Esophagus squamous epithelium (tissue), 4 donors: ENCODE results near the gene WWOX.

Experiments used
- POLR2A ChIP-seq, 4 donors: fragments of 450-650 bp; IDR thresholded peaks; one replicate each; pipeline ENCODE4 v1.6.1; 2017; ENCODE audit warnings: antibody characterized with exemption in 4 of 4, mild to moderate bottlenecking in 4 of 4, moderate library complexity in 3 of 4
- TF ChIP-seq, protein P1 (sequence below), 6 experiments: fragments of 450-650 bp in 4 of 6; fragments of 200-600 bp in 2 of 6; sonication (generic) in 2 of 6; IDR thresholded peaks; one replicate each; pipeline ENCODE4 v1.5.1; 2016 to 2019; ENCODE audit warnings: antibody characterized with exemption in 6 of 6, mild to moderate bottlenecking in 4 of 6, moderate library complexity in 4 of 6

DNA sequence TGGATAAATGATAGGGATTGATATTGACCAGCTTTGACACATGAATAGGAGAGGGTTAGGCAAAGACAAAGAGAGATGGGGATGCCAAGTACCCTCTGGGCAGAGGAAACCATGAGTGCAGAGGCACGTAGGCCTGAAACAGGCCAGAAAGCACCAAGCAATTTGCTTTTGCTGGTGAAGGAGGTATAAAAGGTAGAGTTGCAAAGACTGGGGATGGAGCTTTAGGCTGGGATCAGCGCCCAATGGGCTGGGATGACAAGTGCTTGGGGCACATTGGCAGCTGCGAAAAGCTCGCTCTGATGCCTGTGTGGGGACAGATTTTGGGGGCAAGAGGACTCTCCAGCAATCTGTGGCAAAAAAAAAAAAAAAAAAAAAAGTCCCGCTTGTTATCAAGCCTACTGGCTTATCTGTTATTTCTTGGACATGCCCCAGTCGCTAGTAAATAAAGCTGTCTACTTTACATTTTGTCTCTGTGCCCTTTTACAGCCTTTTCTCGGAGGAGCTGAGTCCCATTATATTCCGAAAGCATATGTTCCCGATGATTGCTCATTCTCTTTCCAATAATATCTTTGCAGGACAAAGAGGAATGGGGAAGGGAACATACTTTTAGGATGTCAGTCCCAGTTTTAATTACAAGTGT is 922.7 kb downstream of the WWOX start:
- TF ChIP-seq, protein P1, sequence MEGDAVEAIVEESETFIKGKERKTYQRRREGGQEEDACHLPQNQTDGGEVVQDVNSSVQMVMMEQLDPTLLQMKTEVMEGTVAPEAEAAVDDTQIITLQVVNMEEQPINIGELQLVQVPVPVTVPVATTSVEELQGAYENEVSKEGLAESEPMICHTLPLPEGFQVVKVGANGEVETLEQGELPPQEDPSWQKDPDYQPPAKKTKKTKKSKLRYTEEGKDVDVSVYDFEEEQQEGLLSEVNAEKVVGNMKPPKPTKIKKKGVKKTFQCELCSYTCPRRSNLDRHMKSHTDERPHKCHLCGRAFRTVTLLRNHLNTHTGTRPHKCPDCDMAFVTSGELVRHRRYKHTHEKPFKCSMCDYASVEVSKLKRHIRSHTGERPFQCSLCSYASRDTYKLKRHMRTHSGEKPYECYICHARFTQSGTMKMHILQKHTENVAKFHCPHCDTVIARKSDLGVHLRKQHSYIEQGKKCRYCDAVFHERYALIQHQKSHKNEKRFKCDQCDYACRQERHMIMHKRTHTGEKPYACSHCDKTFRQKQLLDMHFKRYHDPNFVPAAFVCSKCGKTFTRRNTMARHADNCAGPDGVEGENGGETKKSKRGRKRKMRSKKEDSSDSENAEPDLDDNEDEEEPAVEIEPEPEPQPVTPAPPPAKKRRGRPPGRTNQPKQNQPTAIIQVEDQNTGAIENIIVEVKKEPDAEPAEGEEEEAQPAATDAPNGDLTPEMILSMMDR (IDR thresholded peaks at IDR 0.05) = no peak
- TF ChIP-seq POLR2A (IDR thresholded peaks at IDR 0.05) = no peak
